ENCODE data around the gene KRT78.

The KRT78 gene

GRCh38 chr12:52792185-52793029 lies 56.4 kb downstream of the KRT78 start:
- TF ChIP-seq CTCF (IDR thresholded peaks at IDR 0.05; ENCODE audit: low read depth, low read length) = no peak
- no peak for TF ChIP-seq MAX (IDR thresholded peaks at IDR 0.05; ENCODE audit: low read depth, low read length)
- no peak for TF ChIP-seq POLR2A (IDR thresholded peaks at IDR 0.05; ENCODE audit: extremely low read depth, insufficient read length)
- TF ChIP-seq MYC (IDR thresholded peaks at IDR 0.05; ENCODE audit: low read depth, low read length) = no peak
- DNase-seq (ENCODE audit: low read depth) = peak; percentile 55

GRCh38 chr12:52791271-52792184 lies 57.3 kb downstream of the KRT78 start:
- no peak for DNase-seq (ENCODE audit: low read depth)
- no peak for TF ChIP-seq POLR2A (IDR thresholded peaks at IDR 0.05; ENCODE audit: extremely low read depth, insufficient read length)
- no peak for TF ChIP-seq MAX (IDR thresholded peaks at IDR 0.05; ENCODE audit: low read depth, low read length)
- TF ChIP-seq MYC (IDR thresholded peaks at IDR 0.05; ENCODE audit: low read depth, low read length) = no peak
- no peak for TF ChIP-seq CTCF (IDR thresholded peaks at IDR 0.05; ENCODE audit: low read depth, low read length)
- H3K4me3 ChIP-seq (ENCODE audit: low read depth, low read length) = no peak overlapping the region

More at GRCh38 chr12:52792185-52793029, 56.4 kb downstream of the KRT78 start:
- H3K4me3 ChIP-seq (ENCODE audit: low read depth, low read length) = no peak overlapping the region

GRCh38 chr12:52790427-52791270 lies 58.1 kb downstream of the KRT78 start:
- TF ChIP-seq MYC (IDR thresholded peaks at IDR 0.05; ENCODE audit: low read depth, low read length) (no peak), CTCF (IDR thresholded peaks at IDR 0.05; ENCODE audit: low read depth, low read length) (no peak), MAX (IDR thresholded peaks at IDR 0.05; ENCODE audit: low read depth, low read length) (no peak), POLR2A (IDR thresholded peaks at IDR 0.05; ENCODE audit: extremely low read depth, insufficient read length) (no peak)

GRCh38 chr12:52789637-52790426 lies 59.0 kb downstream of the KRT78 start:
- H3K4me3 ChIP-seq (ENCODE audit: low read depth, low read length) = no peak overlapping the region
- TF ChIP-seq CTCF (IDR thresholded peaks at IDR 0.05; ENCODE audit: low read depth, low read length) (no peak), MYC (IDR thresholded peaks at IDR 0.05; ENCODE audit: low read depth, low read length) (peak; percentile 60), MAX (IDR thresholded peaks at IDR 0.05; ENCODE audit: low read depth, low read length) (peak; percentile 67; the same call in 1 of the 2 replicates)
- DNase-seq (ENCODE audit: low read depth) = peak; percentile 77

More at GRCh38 chr12:52790427-52791270, 58.1 kb downstream of the KRT78 start:
- DNase-seq (ENCODE audit: low read depth) = no peak
- H3K4me3 ChIP-seq (ENCODE audit: low read depth, low read length) = no peak overlapping the region

Measured in NB4 (cell line).